Measurements from ENCODE around the gene EIF4H.

DNA sequence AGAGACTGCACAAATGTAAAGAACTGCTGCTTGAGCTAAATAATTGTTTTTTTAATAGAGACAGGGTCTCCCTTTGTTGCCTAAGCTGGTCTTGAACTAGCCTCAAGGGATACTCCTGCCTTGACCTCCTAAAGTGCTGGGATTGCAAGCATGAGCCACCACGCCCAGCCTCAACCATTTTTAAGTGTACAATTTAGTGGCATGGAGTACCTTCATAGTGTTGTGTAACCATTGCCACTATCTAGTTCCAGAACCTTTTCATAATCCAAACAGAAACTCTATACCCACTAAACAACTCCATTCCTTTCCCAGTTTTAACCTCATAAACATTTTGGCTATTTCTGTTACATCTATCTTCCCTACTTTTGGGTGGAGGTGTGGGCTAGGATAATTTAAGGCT, 6.7 kb downstream of the EIF4H start:
- no peak for TF ChIP-seq GATA2 (IDR thresholded peaks at IDR 0.05; ENCODE audit: low read depth, low read length)
- no peak for TF ChIP-seq GATA3 (IDR thresholded peaks at IDR 0.05; ENCODE audit: low read depth, low read length)

All from SH-SY5Y (cell line).